ENCODE results near the gene KLHL11. TPM values are rescaled to one million over a fixed set of nuclear protein-coding genes. Genes with fewer than 3 reads are reported as not detected.

The KLHL11 gene
- polyA plus RNA-seq, 1 donor (not counting 4 experiments of a cell fraction or from before 2014, with no cell fraction given), result 5.2 TPM

DNA sequence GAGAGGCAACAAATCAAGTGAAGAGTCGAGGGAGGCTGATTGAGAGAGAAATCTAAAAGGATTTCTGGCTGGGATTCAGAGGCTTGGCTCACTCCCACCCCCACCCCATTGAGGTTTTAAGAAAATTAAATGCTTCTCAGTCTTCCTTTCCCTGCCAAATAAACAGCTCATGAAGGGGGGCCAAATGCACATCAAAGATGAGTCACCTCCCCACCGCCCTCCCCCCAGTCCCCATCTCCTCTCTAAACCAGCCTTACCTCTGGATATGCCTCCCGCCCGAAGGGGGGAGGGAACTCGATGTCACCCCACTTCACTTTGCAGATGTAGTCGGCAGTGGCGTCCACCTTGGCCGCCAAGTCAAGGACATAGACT lies 41.9 kb upstream of the KLHL11 start:
- FAIRE-seq, result no peak
- H3K79me2 ChIP-seq (ENCODE audit: control insufficient read depth, insufficient read depth, low read length), result peaks cover 34% of the 10 kb centered on the region

GRCh38 chr17:41906465-41907184 lies 41.4 kb upstream of the KLHL11 start:
- peaks cover 33% of the 10 kb centered on the region for H3K79me2 ChIP-seq (ENCODE audit: control insufficient read depth, insufficient read depth, low read length)
- H3K9me3 ChIP-seq (ENCODE audit: control insufficient read depth, low read depth, low read length), result no peaks in the 10 kb centered on the region
- no peak overlapping the region for H3K4me3 ChIP-seq (ENCODE audit: control insufficient read depth in 2 of 3, extremely low read depth in 1 of 3, insufficient read depth in 2 of 3, low read depth in 1 of 3, low read length in 3 of 3)
- TF ChIP-seq, protein P1, sequence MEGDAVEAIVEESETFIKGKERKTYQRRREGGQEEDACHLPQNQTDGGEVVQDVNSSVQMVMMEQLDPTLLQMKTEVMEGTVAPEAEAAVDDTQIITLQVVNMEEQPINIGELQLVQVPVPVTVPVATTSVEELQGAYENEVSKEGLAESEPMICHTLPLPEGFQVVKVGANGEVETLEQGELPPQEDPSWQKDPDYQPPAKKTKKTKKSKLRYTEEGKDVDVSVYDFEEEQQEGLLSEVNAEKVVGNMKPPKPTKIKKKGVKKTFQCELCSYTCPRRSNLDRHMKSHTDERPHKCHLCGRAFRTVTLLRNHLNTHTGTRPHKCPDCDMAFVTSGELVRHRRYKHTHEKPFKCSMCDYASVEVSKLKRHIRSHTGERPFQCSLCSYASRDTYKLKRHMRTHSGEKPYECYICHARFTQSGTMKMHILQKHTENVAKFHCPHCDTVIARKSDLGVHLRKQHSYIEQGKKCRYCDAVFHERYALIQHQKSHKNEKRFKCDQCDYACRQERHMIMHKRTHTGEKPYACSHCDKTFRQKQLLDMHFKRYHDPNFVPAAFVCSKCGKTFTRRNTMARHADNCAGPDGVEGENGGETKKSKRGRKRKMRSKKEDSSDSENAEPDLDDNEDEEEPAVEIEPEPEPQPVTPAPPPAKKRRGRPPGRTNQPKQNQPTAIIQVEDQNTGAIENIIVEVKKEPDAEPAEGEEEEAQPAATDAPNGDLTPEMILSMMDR (optimal IDR thresholded peaks at IDR 0.05 in 1 of 3, IDR thresholded peaks at IDR 0.05 in 1 of 3, conservative IDR thresholded peaks at IDR 0.05 in 1 of 3; ENCODE audit: extremely low read depth in 1 of 3, insufficient read depth in 2 of 3, low read length in 3 of 3), result no peak
- no peak for TF ChIP-seq EZH2 (IDR thresholded peaks at IDR 0.05; ENCODE audit: low read length)
- H3K27me3 ChIP-seq (ENCODE audit: control insufficient read depth, extremely low read depth, insufficient read depth, low read length), result no peaks in the 10 kb centered on the region
- no peaks in the 10 kb centered on the region for H3K4me1 ChIP-seq (ENCODE audit: control insufficient read depth, extremely low read depth, insufficient read depth, low read length)
- H3K9ac ChIP-seq (ENCODE audit: control insufficient read depth, extremely low read depth, insufficient read depth, low read length), result no peak overlapping the region
- H3K27ac ChIP-seq (ENCODE audit: control insufficient read depth, insufficient read depth, low read length), result no peak overlapping the region
- dilution Hi-C loops (cut with MboI; ENCODE audit: extremely low pct_ligation_motif_present, low sequenced_read_pairs), result no loop called here
- H3K9me1 ChIP-seq (ENCODE audit: control insufficient read depth, extremely low read depth, insufficient read depth, low read length), result peaks cover 3% of the 10 kb centered on the region
- peaks cover 80 to 84% of the 10 kb centered on the region in 2 experiments for H3K36me3 ChIP-seq (ENCODE audit: control insufficient read depth in 2 of 2, extremely low read depth in 1 of 2, insufficient read depth in 2 of 2, low read length in 2 of 2)
- peaks cover 28% of the 10 kb centered on the region for H4K20me1 ChIP-seq (ENCODE audit: control insufficient read depth, extremely low read depth, insufficient read depth, low read length)
- no peak overlapping the region for H3K4me2 ChIP-seq (ENCODE audit: control insufficient read depth, extremely low read depth, insufficient read depth, low read depth, low read length)
- H2AFZ ChIP-seq (ENCODE audit: control insufficient read depth, low read length), result no peak overlapping the region
- FAIRE-seq (no peak), DNase-seq (ENCODE audit: low read depth, low spot score) (no peak)

More for the DNA sequence above, 41.9 kb upstream of the KLHL11 start:
- no peak for DNase-seq (ENCODE audit: low read depth, low spot score)
- Histone ChIP-seq H3K9me3 (ENCODE audit: control insufficient read depth, low read depth, low read length) (no peaks in the 10 kb centered on the region), H3K4me1 (ENCODE audit: control insufficient read depth, extremely low read depth, insufficient read depth, low read length) (no peaks in the 10 kb centered on the region), H3K4me3 (ENCODE audit: control insufficient read depth in 2 of 3, extremely low read depth in 1 of 3, insufficient read depth in 2 of 3, low read depth in 1 of 3, low read length in 3 of 3) (no peak overlapping the region), H2AFZ (ENCODE audit: control insufficient read depth, low read length) (no peak overlapping the region), H3K27ac (ENCODE audit: control insufficient read depth, insufficient read depth, low read length) (no peak overlapping the region), H3K9ac (ENCODE audit: control insufficient read depth, extremely low read depth, insufficient read depth, low read length) (no peak overlapping the region), H3K4me2 (ENCODE audit: control insufficient read depth, extremely low read depth, insufficient read depth, low read depth, low read length) (no peak overlapping the region), H4K20me1 (ENCODE audit: control insufficient read depth, extremely low read depth, insufficient read depth, low read length) (peaks cover 30% of the 10 kb centered on the region), H3K9me1 (ENCODE audit: control insufficient read depth, extremely low read depth, insufficient read depth, low read length) (peaks cover 3% of the 10 kb centered on the region), H3K36me3 (ENCODE audit: control insufficient read depth in 2 of 2, extremely low read depth in 1 of 2, insufficient read depth in 2 of 2, low read length in 2 of 2) (peaks cover 79 to 82% of the 10 kb centered on the region in 2 experiments), H3K27me3 (ENCODE audit: control insufficient read depth, extremely low read depth, insufficient read depth, low read length) (no peaks in the 10 kb centered on the region)
- TF ChIP-seq, protein P1 (optimal IDR thresholded peaks at IDR 0.05 in 1 of 3, IDR thresholded peaks at IDR 0.05 in 1 of 3, conservative IDR thresholded peaks at IDR 0.05 in 1 of 3; ENCODE audit: extremely low read depth in 1 of 3, insufficient read depth in 2 of 3, low read length in 3 of 3), result no peak
- no peak for TF ChIP-seq EZH2 (IDR thresholded peaks at IDR 0.05; ENCODE audit: low read length)
- dilution Hi-C loops (cut with MboI; ENCODE audit: extremely low pct_ligation_motif_present, low sequenced_read_pairs), result no loop called here

All from keratinocyte (primary cell).